Upper lobe of right lung (tissue), 1 donor: ENCODE results near the gene CDC5L. TPM values are rescaled to one million over a fixed set of nuclear protein-coding genes. Genes with fewer than 3 reads are reported as not detected.

Source experiments
- ATAC-seq: fragments of 200-7000 bp; cut with Tn5 transposase; one replicate; pipeline ENCODE4 v1.9.1; 2020; ENCODE audit warnings: mild to moderate bottlenecking, moderate library complexity
- DNase-seq: peaks from one replicate; pipeline ENCODE4 v3.0.0-alpha.2; 2020
- H3K27ac ChIP-seq: fragments of 200-600 bp; one replicate; pipeline ENCODE4 v1.8.0; 2022
- H3K27me3 ChIP-seq: fragments of 200-600 bp; one replicate; pipeline ENCODE4 v1.8.0; 2022; ENCODE audit warnings: mild to moderate bottlenecking
- H3K36me3 ChIP-seq: fragments of 200-600 bp; one replicate; pipeline ENCODE4 v1.8.0; 2022
- H3K4me1 ChIP-seq: fragments of 200-600 bp; one replicate; pipeline ENCODE4 v1.8.0; 2022
- H3K4me3 ChIP-seq: fragments of 200-600 bp; one replicate; pipeline ENCODE4 v1.8.0; 2022; ENCODE audit warnings: mild to moderate bottlenecking
- H3K9me3 ChIP-seq: fragments of 200-600 bp; one replicate; pipeline ENCODE4 v1.8.0; 2022
- CTCF ChIP-seq: fragments of 200-600 bp; IDR thresholded peaks from one replicate; pipeline ENCODE4 v1.8.0; 2022; ENCODE audit warnings: antibody characterized with exemption
- intact Hi-C: fragments of 100-400 bp; cut with DNase I; formaldehyde crosslinking; loops from one replicate; pipeline ENCODE4 v1.11.0; 2022
- total RNA-seq: library from RNA; stranded (reverse); fragmentation: NEBNext Ultra II Directional; extraction: Animal tissue kit (Norgen Biotek cat#: 25700); gene quantifications from one replicate; pipeline ENCODE4 v1.2.1, GENCODE V29; 2021
- donor health status: DM: no; HTN: yes; CAD: no; lungs with severe emphysema.

CDC5L gene
- total RNA-seq, 1 donor from 2014 or later: 17.8 TPM

GRCh38 chr6:44470115-44470464, 82.6 kb downstream of the CDC5L start:
- no peaks in the 10 kb centered on the region for H3K36me3 ChIP-seq
- no peak for DNase-seq
- no peak for TF ChIP-seq CTCF
- H3K27me3 ChIP-seq: no peaks in the 10 kb centered on the region
- no peak for ATAC-seq
- intact Hi-C loops: no loop called here
- H3K4me1 ChIP-seq: no peaks in the 10 kb centered on the region
- H3K9me3 ChIP-seq: no peaks in the 10 kb centered on the region
- H3K27ac ChIP-seq: no peak overlapping the region
- no peak overlapping the region for H3K4me3 ChIP-seq

GRCh38 chr6:44470746-44471145, 83.2 kb downstream of the CDC5L start:
- DNase-seq (no peak), ATAC-seq (no peak)
- Histone ChIP-seq H3K4me3 (no peak overlapping the region), H3K9me3 (no peaks in the 10 kb centered on the region), H3K4me1 (no peaks in the 10 kb centered on the region), H3K36me3 (no peaks in the 10 kb centered on the region), H3K27me3 (no peaks in the 10 kb centered on the region), H3K27ac (no peak overlapping the region)
- TF ChIP-seq CTCF: no peak
- intact Hi-C loops: no loop called here

GRCh38 chr6:44471271-44471981, 83.9 kb downstream of the CDC5L start:
- intact Hi-C loops: no loop called here
- Histone ChIP-seq H3K4me3 (no peak overlapping the region), H3K36me3 (no peaks in the 10 kb centered on the region), H3K27ac (no peak overlapping the region), H3K4me1 (peaks cover 5% of the 10 kb centered on the region), H3K27me3 (no peaks in the 10 kb centered on the region), H3K9me3 (no peaks in the 10 kb centered on the region)
- DNase-seq (no peak), ATAC-seq (no peak)
- no peak for TF ChIP-seq CTCF

GRCh38 chr6:44472250-44472945, 84.9 kb downstream of the CDC5L start:
- DNase-seq (no peak), ATAC-seq (no peak)
- intact Hi-C loops: no loop called here
- Histone ChIP-seq H3K4me3 (no peak overlapping the region), H3K9me3 (no peaks in the 10 kb centered on the region), H3K4me1 (peaks cover 5% of the 10 kb centered on the region), H3K36me3 (no peaks in the 10 kb centered on the region), H3K27ac (no peak overlapping the region), H3K27me3 (no peaks in the 10 kb centered on the region)
- no peak for TF ChIP-seq CTCF

GRCh38 chr6:44473393-44474189, 86.1 kb downstream of the CDC5L start:
- Histone ChIP-seq H3K4me1 (peaks cover 5% of the 10 kb centered on the region), H3K9me3 (no peaks in the 10 kb centered on the region), H3K27me3 (no peaks in the 10 kb centered on the region), H3K36me3 (no peaks in the 10 kb centered on the region), H3K4me3 (no peak overlapping the region), H3K27ac (no peak overlapping the region)
- no peak for ATAC-seq
- intact Hi-C loops: no loop called here
- DNase-seq: no peak
- no peak for TF ChIP-seq CTCF
